Measurements from ENCODE around the gene FBN1.

FBN1 gene

DNA sequence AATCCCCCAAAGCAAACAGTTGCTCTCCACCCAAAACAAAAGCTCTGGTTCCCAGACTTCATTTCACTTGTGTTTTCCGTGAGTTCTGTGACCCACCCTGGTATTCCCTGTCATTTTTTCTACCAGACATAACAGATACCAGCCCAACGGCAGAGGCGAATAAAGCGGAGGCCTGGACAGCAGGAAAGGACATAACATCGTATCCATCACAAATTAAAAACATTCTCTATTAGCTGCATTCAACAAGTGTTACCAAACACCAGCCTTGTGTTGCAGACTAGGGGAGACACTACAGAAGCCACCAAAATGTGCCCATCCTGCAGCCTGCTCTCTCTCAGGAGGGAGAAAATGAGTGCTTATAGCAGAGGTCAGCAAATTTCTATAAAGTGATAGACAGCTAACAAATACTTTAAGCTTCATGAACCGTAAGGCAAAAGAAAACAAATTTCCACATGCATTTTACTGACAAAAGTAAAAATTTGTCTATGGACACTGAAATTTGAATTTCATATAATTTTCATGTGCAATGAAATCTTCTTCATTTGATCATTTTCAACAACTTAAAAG, 7.1 kb upstream of the FBN1 start:
- no peak for DNase-seq (ENCODE audit: low read depth)

DNA sequence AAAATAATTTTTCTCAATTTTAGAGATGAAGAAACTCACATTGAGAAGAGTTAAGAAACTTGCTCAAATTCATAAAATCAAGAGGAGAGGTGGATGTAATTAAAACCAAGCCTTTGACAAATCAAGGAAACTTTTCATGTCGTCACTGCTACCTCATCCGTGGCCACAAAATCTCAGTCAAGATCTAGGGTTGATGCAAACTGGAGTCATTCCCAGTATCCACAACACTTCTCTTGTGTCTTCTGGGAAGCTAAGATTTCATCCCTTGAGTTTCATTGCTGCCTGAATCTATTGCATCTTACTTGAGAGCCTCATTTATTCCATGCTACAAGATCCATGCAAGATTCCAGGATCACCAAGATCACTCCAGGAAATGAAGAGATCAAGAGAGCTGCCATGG, 5.4 kb upstream of the FBN1 start:
- DNase-seq (ENCODE audit: low read depth), result no peak

DNA sequence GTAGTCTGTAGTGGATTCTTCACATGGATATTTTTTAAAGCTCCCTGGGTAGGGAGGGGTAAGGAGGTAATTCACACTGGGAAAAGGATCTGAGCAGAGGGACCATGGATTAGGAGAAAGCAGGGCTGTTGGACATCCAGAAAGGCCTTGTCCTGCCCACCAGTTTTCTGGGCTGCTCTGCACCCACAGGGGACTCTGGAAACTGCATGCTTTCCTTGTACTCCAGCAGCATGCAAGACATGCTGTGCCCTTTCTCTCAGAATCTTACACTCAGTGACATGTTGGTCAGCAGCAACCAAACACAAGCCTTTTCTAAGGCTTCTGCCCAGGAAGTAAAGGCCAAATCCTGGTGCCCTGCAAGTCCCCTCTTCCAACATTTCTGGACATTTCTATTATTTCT, 2.5 kb upstream of the FBN1 start:
- no peak for DNase-seq (ENCODE audit: low read depth)

DNA sequence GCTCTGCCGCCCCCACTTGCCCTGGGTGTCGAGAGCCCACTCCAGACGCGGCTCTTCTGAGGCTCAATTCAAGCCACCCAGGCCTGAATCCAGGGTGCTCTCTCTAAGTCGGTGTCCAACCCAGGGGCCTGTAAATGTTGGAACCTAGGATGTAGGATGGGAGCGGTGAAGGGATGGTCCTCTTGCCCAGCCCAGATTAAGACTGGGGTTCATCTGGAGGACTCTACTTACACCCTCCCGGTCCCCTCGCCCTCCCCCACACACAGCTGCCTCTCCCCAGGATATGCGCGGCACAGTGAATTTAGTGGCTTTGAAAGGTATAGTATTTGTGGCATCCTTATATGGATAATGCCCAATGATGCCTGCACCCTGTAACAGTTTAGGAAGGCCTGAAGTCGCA, 822 bp upstream of the FBN1 start:
- DNase-seq (ENCODE audit: low read depth), result no peak

DNA sequence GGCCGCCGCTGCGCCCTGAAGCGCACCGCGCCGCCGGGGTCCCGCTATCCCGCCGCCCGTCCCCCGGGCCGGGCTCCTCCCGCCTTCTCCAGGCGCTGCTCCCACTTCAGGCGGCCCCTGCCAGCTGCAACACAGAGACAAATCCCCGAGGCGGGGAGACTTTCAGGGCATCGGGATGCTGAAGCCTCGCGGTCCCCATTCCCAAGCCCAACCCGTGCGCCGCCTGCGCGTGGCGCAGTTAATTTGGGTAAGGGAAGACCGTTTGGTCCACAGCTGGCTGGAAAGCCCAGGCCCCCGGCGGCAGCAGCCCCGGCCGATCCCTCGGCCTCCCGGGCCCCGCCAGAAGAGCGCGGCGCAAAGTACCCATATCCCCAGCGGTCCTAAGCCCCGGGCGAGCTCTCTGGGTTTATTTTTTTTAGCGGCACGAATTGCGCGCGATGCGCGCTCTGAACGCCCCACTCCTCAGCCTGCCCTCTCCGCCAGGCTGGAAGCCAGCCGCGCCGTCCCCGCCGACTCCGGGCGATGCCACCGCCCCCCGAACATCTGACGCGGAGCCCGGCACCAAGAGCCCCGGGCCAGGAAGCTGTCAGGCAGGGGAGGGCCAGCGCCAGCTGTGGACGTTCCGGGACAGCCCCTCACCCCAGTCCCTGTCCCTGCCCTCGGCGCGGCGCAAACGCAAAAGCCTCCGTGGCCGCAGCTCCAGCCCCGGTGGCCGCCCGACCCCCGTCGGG, 517 bp downstream of the FBN1 start:
- no peak for DNase-seq (ENCODE audit: low read depth)

DNA sequence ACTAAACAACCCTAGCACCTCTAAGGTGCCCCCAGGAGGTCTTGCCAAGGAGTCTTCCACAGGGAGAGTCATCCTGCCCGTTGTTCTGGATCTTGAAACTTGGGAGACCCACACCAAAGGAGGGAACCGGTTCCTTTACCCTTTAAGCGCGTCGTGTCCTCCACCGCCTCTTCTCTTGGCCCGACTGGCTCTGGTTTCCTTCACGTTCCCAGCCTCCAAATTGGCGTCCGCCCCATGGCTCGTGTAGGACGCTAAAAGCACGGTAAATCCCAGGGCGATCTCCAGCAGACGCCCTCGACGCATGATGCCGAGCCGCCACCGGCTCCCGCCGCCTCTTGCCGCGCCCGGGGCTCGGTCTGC, 1.1 kb downstream of the FBN1 start:
- no peak for DNase-seq (ENCODE audit: low read depth)

DNA sequence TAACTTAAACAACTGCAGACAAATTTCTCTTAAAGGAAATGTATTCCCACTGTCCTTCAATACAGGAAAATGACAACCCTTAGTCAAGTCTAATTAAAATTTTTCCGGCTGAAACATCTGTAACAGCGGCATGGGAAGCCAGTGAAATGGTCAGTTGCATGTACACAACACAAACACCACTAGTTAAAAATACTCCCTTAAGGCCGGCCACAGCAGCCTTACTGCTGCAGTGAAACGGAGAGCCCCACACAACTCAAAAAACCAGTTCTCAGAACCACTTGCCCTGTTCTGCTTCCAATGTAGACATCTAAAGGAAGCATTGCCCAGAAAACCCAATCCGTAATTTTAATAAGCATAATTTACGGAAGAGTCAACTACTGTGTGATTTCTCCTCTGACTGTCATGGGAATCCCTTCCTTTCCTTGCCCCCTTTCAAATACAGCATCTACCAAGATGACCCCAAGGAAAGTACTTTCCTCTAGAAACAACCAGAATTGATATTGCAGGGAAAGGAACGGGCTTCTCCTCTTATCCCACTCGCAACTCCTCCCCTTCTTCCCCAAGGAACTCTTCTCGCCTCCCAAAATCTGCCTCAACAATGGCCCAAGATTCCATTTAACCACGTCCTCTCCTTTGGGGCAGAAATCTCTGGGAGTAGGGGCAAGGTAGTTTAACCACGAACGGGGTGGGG, 1.6 kb downstream of the FBN1 start:
- DNase-seq (ENCODE audit: low read depth), result no peak

DNA sequence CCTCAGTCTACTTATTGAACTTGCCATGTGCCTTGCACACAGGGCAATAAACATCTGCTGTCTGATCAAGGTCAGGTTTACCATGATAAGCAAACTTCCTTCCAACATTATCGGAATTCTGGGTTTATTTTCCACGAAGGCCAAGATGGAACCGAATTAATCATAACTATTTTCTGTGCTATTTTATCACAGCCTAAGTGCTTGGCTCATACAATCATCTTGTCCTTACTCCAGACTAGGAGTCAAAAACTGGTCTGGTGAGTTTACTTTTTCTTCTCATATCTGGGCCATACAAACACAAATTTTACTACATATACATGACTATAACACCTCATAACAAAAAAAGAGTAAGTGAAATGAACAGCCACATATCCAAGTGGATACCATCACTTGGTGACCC, 2.3 kb downstream of the FBN1 start:
- no peak for DNase-seq (ENCODE audit: low read depth)

DNA sequence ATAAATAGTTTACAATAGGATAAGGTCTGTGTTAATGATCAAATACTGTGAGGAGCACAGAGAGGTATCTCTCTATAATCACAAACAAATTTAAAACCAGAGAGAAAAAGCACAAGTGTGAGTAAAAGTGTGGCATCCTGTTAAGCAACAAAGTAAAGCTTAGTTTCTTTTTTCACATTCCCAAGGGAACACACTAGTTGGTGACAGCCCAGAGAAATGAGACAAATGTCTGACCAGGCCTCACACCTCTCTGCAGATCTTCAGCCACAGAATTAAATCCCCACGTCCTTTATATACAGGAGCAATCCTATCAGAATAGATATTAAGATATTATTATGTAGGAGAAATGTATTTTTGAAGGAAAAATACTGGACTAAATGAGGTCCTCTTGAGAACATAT, 2.7 kb downstream of the FBN1 start:
- DNase-seq (ENCODE audit: low read depth), result no peak

DNA sequence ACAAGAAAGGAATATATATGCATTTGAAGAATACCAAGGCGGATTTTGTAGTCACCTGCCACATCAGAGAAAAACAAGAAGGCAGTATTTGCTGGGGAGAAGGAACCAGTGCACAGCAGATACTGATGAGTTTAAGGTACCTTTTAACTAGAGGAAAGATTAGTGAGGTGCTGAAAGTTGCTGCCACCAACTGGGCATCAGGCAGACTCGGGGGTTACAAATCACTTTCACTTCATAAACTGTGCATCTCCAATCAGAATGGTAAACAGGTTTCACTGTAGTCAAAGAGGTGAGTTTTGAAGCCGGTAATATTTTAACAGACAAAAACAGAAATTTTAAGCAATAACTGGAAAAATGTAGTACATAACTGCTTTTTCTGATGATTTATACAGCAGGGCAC, 4.1 kb downstream of the FBN1 start:
- no peak for DNase-seq (ENCODE audit: low read depth)

DNA sequence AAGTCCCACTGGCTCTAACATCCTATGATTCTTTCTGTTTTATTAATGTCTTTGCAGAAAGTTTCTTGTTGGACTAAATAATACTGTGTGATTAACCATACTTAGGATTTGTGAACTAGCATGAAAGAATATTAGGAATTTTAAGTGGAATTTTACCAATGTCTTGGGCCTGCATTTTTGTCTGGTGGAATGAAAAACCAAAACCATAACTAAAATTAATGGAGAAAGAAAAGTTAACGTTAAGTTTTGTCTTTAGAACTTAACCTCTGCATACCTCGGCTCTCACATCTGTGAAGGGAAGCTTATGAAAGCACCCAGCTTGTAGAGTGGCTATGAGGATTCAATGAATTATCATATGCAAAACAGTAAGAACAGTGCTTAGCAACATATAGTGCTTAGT, 6.5 kb downstream of the FBN1 start:
- DNase-seq (ENCODE audit: low read depth), result no peak

DNA sequence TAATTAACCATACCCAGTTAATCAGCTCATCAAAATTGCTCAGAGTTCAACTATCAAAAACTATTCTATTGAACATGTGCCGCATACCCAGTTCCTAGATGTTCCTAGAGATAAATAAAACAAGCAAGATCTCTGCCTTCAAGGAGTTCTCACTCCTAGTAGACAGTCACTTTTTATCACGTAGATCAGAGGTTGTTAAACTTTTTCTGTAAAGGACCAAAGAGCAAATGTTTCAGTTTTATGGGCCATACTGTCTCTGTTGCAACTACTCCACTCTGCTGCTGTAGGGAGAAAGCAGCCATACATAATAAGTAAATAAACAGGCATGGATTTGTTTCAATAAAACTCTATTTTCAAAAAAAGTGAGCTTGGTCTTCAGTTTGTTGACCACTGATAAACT, 7.9 kb downstream of the FBN1 start:
- DNase-seq (ENCODE audit: low read depth), result no peak

DNA sequence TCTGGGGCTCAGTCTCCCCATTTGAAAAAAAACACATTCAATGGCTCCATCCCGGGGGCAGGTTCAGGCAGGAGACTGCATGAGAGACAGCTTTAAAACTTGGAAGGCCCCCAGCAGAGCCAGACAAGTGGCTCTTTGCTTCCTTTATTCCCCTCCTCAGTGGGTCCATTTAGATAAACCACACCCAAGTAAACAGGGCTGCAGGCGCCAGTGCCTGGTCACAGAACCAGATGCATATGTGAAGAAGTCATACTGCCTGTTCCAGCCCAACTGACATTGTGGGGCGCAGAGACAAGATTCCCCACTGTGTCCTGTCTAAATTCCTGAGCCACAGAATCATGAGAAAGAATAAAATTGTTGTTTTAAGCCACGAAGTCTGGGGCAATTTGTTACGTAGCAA, 9.0 kb downstream of the FBN1 start:
- no peak for DNase-seq (ENCODE audit: low read depth)

DNA sequence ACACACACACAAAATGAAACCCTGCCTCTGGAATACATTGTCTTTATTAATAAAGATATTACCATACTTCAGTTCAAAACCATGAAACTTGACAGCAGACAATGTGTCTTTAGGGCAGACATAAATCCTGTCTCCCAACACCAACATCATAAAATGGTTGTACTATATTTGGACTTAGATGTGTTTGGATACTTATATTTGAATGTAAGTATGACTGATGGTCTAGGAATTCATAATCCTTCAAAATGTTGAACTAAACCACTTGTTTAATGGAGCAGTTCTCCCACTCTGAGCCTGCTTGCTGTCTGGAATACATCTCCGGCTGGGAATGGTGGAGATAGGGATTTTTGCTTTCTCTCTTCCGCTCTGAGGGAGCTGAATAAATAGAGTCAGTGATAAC, 10.6 kb downstream of the FBN1 start:
- no peak for DNase-seq (ENCODE audit: low read depth)

DNA sequence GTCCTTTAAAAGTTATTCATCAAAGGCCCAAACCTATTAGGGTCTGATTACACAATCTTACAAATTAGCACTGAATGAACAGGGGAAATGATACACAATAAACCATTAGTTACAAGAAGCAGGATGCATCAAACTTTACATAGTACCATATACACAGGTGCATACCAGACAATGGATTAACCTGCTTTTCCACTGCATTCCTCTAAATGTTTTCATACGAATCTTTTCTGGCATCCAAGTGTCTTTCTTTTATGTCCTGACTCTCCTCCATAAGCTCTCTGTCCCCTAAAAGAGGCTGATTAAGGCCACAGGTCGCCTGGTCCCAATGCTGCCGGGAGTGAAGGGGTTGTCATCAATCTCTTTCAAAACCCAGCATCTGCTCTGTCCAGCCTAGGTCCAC, 11.4 kb downstream of the FBN1 start:
- no peak for DNase-seq (ENCODE audit: low read depth)

DNA sequence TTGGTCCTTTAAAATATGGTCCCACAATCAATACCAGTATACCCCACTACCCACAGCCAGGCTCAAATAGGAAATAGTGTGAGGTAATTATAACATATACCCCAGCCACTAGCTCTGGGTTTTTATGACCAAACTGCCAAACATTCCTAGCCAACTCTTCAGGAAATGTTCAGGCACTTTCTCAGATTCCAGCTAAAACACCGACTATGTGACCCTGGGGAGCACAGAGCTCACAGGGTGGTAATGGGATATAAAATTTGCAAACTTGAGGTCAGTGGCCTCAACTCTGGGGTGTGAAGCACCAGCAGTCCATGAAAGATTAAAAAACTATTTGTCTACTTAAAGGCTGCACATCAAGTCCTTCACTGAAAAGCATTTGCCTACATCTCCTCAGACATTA, 12.9 kb downstream of the FBN1 start:
- DNase-seq (ENCODE audit: low read depth), result no peak

DNA sequence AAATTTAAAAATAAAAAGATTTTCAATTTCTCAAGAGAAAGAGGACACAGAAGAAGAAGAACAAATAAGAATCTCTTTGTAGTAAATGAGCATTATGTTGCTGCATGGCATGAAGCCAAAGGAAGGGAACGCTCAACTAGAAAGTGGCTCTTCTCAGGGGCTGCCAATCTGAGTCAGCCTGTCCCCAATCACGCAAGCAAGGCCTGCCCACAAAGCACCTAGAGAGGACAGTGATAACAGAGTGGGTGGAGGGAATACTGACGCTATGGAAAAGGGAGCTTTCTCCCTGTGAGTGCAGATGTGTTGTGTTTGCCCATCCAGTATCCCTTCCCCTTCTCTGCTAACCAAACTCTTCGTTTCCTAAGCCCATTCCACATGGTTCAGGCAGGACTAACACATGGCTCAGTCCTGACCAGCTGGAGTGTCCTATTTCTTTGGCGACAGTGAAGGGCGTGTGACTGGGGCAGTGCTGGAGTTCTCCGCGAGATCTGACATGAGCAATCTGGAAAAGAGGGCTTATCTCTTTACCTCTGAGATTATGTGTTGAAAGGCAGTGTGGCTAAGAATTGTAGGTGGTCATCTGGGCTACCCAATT, 14.2 kb downstream of the FBN1 start:
- no peak for DNase-seq (ENCODE audit: low read depth)

DNA sequence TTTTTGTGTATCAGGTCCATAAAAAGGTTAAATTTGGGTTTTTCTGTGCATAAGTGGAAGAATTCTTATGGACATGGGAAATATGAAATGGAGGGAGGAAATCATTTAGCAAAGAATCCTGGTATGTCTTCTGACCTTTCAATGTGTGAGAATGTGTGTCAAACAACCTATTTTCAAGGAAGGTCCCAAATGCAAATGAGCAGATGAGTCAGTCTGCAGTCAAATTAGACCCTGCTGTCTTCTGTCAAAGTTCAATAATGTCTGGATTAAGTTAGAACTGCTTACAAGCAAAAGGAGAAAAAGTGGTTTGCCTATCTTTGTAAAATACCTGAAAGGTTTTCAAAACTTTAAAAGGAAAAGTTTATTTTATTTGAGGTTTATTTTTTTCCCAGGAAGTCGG, 15.3 kb downstream of the FBN1 start:
- no peak for DNase-seq (ENCODE audit: low read depth)

DNA sequence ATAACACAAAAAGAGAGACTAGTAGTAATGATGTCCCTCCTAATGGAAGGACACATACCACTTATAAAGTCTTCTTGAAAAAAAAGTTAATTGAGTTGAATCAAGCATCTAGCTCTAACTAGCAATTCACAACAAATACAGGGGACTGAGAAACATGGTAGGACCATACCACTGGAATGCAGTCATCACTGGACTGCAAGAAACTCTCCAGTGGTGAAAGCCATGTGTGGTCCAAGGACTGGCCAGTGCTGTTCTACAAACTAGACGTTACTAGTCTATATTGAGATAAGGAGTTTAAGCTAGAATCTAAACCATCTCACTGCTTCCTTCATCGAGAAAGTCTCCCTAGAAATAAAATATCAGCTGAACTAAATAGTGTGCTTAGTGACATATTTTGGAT, 16.7 kb downstream of the FBN1 start:
- no peak for DNase-seq (ENCODE audit: low read depth)

DNA sequence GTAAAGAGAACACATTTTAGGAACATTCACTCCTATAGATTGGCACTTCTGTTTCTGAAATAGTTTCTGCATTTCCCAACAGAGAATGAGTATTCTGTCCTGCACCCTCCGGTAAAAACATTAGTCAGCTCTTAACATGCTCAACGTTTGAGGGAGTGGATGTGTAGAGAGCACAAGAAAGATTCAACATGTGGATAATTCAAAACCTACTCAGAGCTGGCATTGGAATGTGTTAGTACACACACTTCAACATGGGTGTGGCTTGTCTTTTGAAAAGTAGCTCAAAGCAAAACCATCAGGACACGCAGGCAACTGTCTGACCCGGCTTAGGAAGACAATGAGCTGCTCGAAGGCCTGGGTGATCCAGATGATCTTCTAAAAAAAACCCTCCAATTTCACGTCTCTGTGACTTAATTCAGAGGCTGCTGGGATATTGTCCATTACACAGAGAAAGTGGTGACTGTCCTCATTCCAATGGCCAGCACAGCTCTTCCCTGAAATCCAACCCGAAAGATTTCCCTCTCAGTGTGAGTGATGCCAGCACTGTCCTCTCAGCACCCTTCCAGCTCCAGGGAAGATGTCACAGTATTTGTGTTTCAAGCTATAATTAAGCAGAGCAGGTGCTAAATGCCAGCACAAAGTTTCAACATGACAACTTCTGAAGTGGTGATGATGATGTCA, 18.1 kb downstream of the FBN1 start:
- DNase-seq (ENCODE audit: low read depth), result no peak

DNA sequence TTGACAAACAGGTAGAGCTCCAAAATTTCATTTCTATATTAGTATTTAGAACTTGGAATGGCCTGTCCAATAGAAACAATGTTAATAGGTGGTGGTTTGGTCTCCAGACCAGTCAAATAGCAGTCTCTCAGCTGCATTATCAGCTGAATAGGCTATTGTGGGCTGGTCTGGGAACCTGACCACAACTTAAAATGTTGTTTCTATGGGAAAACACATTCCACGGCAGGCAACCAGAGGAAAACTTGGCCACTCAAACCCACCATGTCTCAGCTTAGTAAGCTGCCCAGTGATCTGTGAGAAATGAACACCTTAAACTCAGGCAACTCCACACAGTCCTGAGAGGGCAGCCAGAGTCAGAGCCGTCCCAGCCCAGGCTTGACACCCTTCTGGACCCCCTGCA, 20.4 kb downstream of the FBN1 start:
- no peak for DNase-seq (ENCODE audit: low read depth)

DNA sequence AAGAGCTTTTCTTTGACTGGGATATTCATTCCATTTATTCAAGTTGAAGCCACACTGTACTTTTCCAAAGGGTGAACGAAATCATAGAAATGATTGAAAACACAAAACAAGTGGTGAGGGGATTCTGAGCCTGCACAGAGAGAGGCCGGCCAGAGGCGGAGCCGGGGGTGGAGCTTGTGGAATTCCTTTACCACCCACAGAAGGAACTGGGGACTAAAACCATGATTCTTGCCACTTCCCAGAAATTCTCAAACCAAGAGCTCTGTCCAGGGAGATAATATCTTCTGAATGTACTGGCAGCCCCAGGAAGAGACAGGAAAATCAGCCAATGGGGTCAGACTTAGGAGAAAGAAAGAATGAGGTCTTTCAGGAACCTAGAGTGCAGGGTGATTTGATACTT, 20.8 kb downstream of the FBN1 start:
- DNase-seq (ENCODE audit: low read depth), result no peak

DNA sequence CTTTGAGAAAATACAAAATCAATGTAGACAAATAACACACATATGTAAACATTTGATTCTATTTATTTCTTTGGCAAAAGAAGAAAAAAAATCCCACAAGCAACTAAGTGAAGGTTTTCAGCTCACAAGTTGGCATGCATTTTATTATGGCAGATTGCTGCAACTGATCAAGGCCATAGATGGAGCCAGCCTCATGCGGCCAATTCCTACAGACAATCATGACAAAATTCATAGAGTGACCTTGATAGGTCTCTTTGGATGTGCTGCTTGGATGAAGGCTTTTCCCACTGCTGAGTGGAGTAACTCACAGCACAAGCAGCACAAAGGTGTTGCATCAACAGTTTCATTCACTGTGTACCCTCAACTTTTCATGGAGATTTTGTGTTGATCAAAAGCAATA, 22.1 kb downstream of the FBN1 start:
- DNase-seq (ENCODE audit: low read depth), result no peak
